ENCODE results near the gene BMPR1B.

GRCh38 chr4:94758700-94759399 is 1.1 kb downstream of the BMPR1B start:
- no peak for TF ChIP-seq CTCF (IDR thresholded peaks at IDR 0.05; ENCODE audit: borderline replicate concordance, extremely low read depth, low read length, poor library complexity, severe bottlenecking)
- no peak for TF ChIP-seq EZH2 (IDR thresholded peaks at IDR 0.05; ENCODE audit: borderline replicate concordance, low read depth, low read length, severe bottlenecking)

All from DND-41 (cell line).